Measurements from ENCODE around the gene IKZF2. TPM values are rescaled to one million over a fixed set of nuclear protein-coding genes. Genes with fewer than 3 reads are reported as not detected.

IKZF2 gene
- total and polyA plus RNA-seq, 2 of the 4 experiments (the other 2 are of a cell fraction): 2.1 to 25.5 TPM

- Histone ChIP-seq H3K18ac (ENCODE audit: low read depth, low read length) (no peak overlapping the region), H3K9me1 (ENCODE audit: insufficient read depth, low read length) (no peaks in the 10 kb centered on the region), H2AK9ac (replicated peaks; ENCODE audit: low read depth, low read length, poor library complexity) (no peak overlapping the region), H3K14ac (replicated peaks; ENCODE audit: low read depth, low read length) (no peak overlapping the region), H4K5ac (ENCODE audit: low read depth, low read length) (no peak overlapping the region), H3K4ac (ENCODE audit: low read depth, low read length) (no peak overlapping the region), H2BK120ac (ENCODE audit: low read depth, low read length) (no peak overlapping the region), H2BK20ac (ENCODE audit: low read depth, low read length) (no peak overlapping the region), H3K9me3 (ENCODE audit: control insufficient read depth, insufficient read depth, low read length) (no peaks in the 10 kb centered on the region), H4K8ac (ENCODE audit: low read depth in 2 of 2, low read length in 2 of 2) (no peak overlapping the region), H2BK15ac (ENCODE audit: low read depth, low read length) (no peak overlapping the region), H4K91ac (ENCODE audit: insufficient read depth, low read depth, low read length) (no peak overlapping the region), H3K9ac (ENCODE audit: low read depth, low read length) (no peak overlapping the region), H4K20me1 (ENCODE audit: insufficient read depth, low read length) (no peaks in the 10 kb centered on the region), H2BK5ac (ENCODE audit: low read depth, low read length, poor library complexity, severe bottlenecking) (no peak overlapping the region), H3K27me3 (ENCODE audit: control insufficient read depth, insufficient read depth, low read length) (no peaks in the 10 kb centered on the region), H3K36me3 (ENCODE audit: control insufficient read depth, insufficient read depth, low read length) (no peaks in the 10 kb centered on the region), H3K27ac (ENCODE audit: insufficient read depth, low read length) (no peak overlapping the region), H3K4me2 (ENCODE audit: low read depth, low read length) (no peak overlapping the region), H3K4me1 (ENCODE audit: control insufficient read depth, insufficient read depth, low read length) (peaks cover 2% of the 10 kb centered on the region; the same call in 1 of the 2 replicates), H3K23ac (ENCODE audit: low read depth, low read length) (no peak overlapping the region), H3K4me3 (ENCODE audit: insufficient read depth, low read depth, low read length) (no peak overlapping the region), H3K56ac (ENCODE audit: extremely low read depth, insufficient read depth, low read length) (no peak overlapping the region), H3K79me1 (ENCODE audit: low read depth in 1 of 2, low read length in 2 of 2) (no peaks in the 10 kb centered on the region), H2AK5ac (ENCODE audit: low read depth, low read length) (no peak overlapping the region), H2AFZ (replicated peaks; ENCODE audit: low read length, poor library complexity) (no peak overlapping the region)
- POLR2A ChIA-PET (ENCODE audit: unreplicated experiment): no interaction called here
- no peak for ATAC-seq (ENCODE audit: low read depth)
- WGBS, 2 experiments (ENCODE audit: extremely low coverage in 2 of 2, insufficient read length in 1 of 2): no CpG with 5 or more reads among the region's 1 CpG
- in situ Hi-C loops (cut with MboI; ENCODE audit: low sequenced_read_pairs) (no loop called here), intact Hi-C loops (cut with micrococcal nuclease) (loop anchor here (10.0 kb wide), 1 partner anchor 205 kb away; no protein-coding TSS in a partner anchor), dilution Hi-C loops (cut with HindIII; ENCODE audit: low sequenced_read_pairs, unreplicated experiment) (no loop called here)
- TF ChIP-seq SMC3 (IDR thresholded peaks at IDR 0.05; ENCODE audit: low read depth, low read length) (no peak), MAFK (IDR thresholded peaks at IDR 0.05; ENCODE audit: low read depth, low read length) (no peak), CHD1 (IDR thresholded peaks at IDR 0.05; ENCODE audit: low read depth, low read length) (no peak), MXI1 (IDR thresholded peaks at IDR 0.05; ENCODE audit: borderline replicate concordance, low read depth, low read length) (no peak), CEBPB (IDR thresholded peaks at IDR 0.05; ENCODE audit: low read depth, low read length) (no peak), RCOR1 (IDR thresholded peaks at IDR 0.05; ENCODE audit: insufficient replicate concordance, low read length) (no peak), POLR2A (IDR thresholded peaks at IDR 0.05; ENCODE audit: low read depth, low read length) (no peak), CTCF (conservative IDR thresholded peaks at IDR 0.05; ENCODE audit: low read depth, low read length) (no peak), NFE2L2 (IDR thresholded peaks at IDR 0.05; ENCODE audit: low read depth, low read length) (no peak)
- no TSS peak for BruUV-seq (replicated peaks)
- DNase-seq: no peak
- CTCF ChIA-PET: no interaction called here
Observed at GRCh38 chr2:212979799-212980198, 171.6 kb downstream of the IKZF2 start.

Data from IMR-90 (cell line).